NCI-H2196 treated with DMSO at 0.1 percent for 48 hours (cell line): ENCODE results near the gene SLC16A3.
"Not testable (repeated sequence)": the region's sequence is repeated elsewhere in the genome, so short reads cannot be mapped to it uniquely, and the experiment has no call there.

Source experiments
- DNase-seq: peaks from one replicate; lab custom pipeline; 2025; ENCODE audit not compliant: unreplicated experiment; lab: John Stamatoyannopoulos, UW

SLC16A3 gene

GRCh38 chr17:82245134-82246039 lies 16.5 kb downstream of the SLC16A3 start:
- no peak for DNase-seq

GRCh38 chr17:82246040-82246364 lies 17.2 kb downstream of the SLC16A3 start:
- no peak for DNase-seq

- no peak for DNase-seq
These were observed 17.7 kb downstream of the SLC16A3 start for GRCh38 chr17:82246365-82247181.

GRCh38 chr17:82247182-82247823 lies 18.5 kb downstream of the SLC16A3 start:
- no peak for DNase-seq

GRCh38 chr17:82247856-82248671 lies 19.2 kb downstream of the SLC16A3 start:
- DNase-seq, result no peak

GRCh38 chr17:82248815-82249674 lies 20.2 kb downstream of the SLC16A3 start:
- no peak for DNase-seq

GRCh38 chr17:82249896-82250581 lies 21.2 kb downstream of the SLC16A3 start:
- no peak for DNase-seq

- no peak for DNase-seq
These were observed 22.1 kb downstream of the SLC16A3 start for GRCh38 chr17:82250868-82251500.

GRCh38 chr17:82252511-82253178 lies 23.8 kb downstream of the SLC16A3 start:
- no peak for DNase-seq

GRCh38 chr17:82253179-82253544 lies 24.3 kb downstream of the SLC16A3 start:
- DNase-seq, result no peak

GRCh38 chr17:82254096-82254495 lies 25.3 kb downstream of the SLC16A3 start:
- not testable (repeated sequence) for DNase-seq

GRCh38 chr17:82254746-82255145 lies 25.9 kb downstream of the SLC16A3 start:
- DNase-seq, result not testable (repeated sequence)

- no peak for DNase-seq
These were observed 26.6 kb downstream of the SLC16A3 start for GRCh38 chr17:82255402-82255972.

- no peak for DNase-seq
These were observed 27.5 kb downstream of the SLC16A3 start for GRCh38 chr17:82256242-82256885.

- no peak for DNase-seq
These were observed 28.6 kb downstream of the SLC16A3 start for GRCh38 chr17:82257473-82257872.

GRCh38 chr17:82258555-82258954 lies 29.7 kb downstream of the SLC16A3 start:
- no peak for DNase-seq
